Ovary (tissue), 3 donors: ENCODE data around the gene OR52K1.

Source experiments
- EP300 ChIP-seq: sonication (generic); formaldehyde crosslinking; IDR thresholded peaks from one replicate; pipeline ENCODE4 v1.6.1; 2017; ENCODE audit warnings: antibody characterized with exemption
- TF ChIP-seq, protein P1 (sequence below), 3 donors: fragments of 450-650 bp in 2 of 3; fragments of 200-600 bp in 1 of 3; IDR thresholded peaks; one replicate each; pipeline versions ENCODE4 v1.5.1 to v1.8.0; 2016 to 2022; ENCODE audit warnings: antibody characterized with exemption in 3 of 3, mild to moderate bottlenecking in 1 of 3
- donor health status: DM: no; HTN: no; CAD: no.

DNA sequence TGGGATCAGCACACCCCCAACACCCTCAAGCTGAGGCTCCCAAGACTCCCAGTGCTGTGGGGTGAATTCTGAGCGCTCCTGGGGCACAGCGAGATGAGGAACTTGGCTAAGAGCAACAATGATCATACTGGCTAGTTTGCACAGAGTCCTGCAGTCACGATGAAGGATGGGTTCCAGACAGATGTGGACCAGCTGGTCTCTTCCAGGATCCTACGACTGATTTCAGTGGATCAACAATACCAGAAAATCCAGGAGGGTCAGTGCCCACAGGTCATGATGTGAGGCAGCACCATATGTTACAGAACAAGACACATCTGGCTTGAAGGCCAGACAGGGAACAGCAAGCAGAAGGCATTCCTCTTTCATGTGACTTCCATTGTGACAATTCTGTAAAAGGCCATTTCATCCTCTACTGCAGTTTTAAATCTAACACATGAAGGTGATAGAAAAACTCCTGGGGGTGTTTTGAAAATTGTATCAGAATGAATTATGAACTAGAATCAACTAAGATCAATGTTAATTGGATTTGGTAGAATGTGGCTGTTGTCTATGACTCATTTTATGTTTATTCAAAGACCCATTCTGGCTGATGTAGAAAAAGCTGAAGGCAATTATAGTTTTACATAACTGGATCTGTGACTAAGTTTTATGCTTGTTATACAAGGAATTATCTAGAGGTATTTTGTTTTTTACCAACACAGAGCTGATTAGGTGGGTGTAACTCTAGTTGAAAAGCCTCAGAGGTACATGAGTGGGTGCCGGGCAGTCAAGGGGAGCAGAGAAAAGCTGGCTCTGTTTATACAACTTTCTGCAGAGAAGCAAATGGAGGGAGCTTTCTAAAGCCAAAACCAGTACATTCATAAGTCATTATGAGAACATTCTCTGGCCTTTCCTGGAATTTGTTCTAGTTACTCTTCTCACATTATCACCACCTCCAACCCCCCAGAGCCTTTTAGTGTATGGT is 29.1 kb downstream of the OR52K1 start:
- TF ChIP-seq EP300 = no peak
- TF ChIP-seq, protein P1, sequence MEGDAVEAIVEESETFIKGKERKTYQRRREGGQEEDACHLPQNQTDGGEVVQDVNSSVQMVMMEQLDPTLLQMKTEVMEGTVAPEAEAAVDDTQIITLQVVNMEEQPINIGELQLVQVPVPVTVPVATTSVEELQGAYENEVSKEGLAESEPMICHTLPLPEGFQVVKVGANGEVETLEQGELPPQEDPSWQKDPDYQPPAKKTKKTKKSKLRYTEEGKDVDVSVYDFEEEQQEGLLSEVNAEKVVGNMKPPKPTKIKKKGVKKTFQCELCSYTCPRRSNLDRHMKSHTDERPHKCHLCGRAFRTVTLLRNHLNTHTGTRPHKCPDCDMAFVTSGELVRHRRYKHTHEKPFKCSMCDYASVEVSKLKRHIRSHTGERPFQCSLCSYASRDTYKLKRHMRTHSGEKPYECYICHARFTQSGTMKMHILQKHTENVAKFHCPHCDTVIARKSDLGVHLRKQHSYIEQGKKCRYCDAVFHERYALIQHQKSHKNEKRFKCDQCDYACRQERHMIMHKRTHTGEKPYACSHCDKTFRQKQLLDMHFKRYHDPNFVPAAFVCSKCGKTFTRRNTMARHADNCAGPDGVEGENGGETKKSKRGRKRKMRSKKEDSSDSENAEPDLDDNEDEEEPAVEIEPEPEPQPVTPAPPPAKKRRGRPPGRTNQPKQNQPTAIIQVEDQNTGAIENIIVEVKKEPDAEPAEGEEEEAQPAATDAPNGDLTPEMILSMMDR (IDR thresholded peaks at IDR 0.05) = no peak
